ENCODE data around the gene ASTN2.

- TF ChIP-seq POLR2AphosphoS5 (IDR thresholded peaks at IDR 0.05; ENCODE audit: low read depth, low read length) (no peak), REST (IDR thresholded peaks at IDR 0.05; ENCODE audit: insufficient read depth in 1 of 2, low read depth in 2 of 2, low read length in 2 of 2) (no peak), TAF1 (IDR thresholded peaks at IDR 0.05; ENCODE audit: borderline replicate concordance, insufficient read depth, low read length) (no peak), FOXP2 (optimal IDR thresholded peaks at IDR 0.05; ENCODE audit: borderline replicate concordance, extremely low read depth, extremely low read length, insufficient read depth) (no peak), SIN3A (IDR thresholded peaks at IDR 0.05; ENCODE audit: borderline replicate concordance, insufficient read depth, low read length) (no peak)
Measured at GRCh38 chr9:117253261-117253660, 161.6 kb downstream of the ASTN2 start.

Data from PFSK-1 (cell line).